CD4-positive, alpha-beta T cell (primary cell): Measurements from ENCODE around the gene EPHX1. TPM values are rescaled to one million over a fixed set of nuclear protein-coding genes. Genes with fewer than 3 reads are reported as not detected.

Source experiments
- ATAC-seq: fragments of 200-7000 bp; cut with Tn5 transposase; one replicate; pipeline ENCODE4 v1.10.0; 2022; ENCODE audit warnings: mild to moderate bottlenecking; ENCODE audit not compliant: poor library complexity
- CTCF ChIA-PET: fragments of 350-600 bp; sonication (Branson Sonifier 250); formaldehyde crosslinking; loops from one replicate; lab custom pipeline; 2021; ENCODE audit warnings: antibody characterized with exemption, inconsistent platforms; lab: Charles Lee
- POLR2A ChIA-PET: fragments of 350-600 bp; sonication (Branson Sonifier 250); formaldehyde crosslinking; loops from one replicate; lab custom pipeline; 2021; ENCODE audit warnings: antibody characterized with exemption, inconsistent platforms; lab: Charles Lee
- DNase-seq, 14 experiments: peaks; one replicate each; pipeline ENCODE4 v3.0.0-alpha.2; 2013 to 2020; ENCODE audit warnings: mixed read lengths in 2 of 14
- H3K27ac ChIP-seq, 2 donors: one replicate each; pipeline versions ENCODE4 v1.5.1 to v1.7.0; 2013; ENCODE audit warnings: low read length in 2 of 2, low read depth in 1 of 2, mild to moderate bottlenecking in 1 of 2
- H3K27me3 ChIP-seq, 2 experiments: 1 replicate in 1 of 2; 2 replicates in 1 of 2; pipeline versions ENCODE4 v1.6.1 to v1.7.0; 2013; ENCODE audit warnings: low read length in 2 of 2, control low read depth in 1 of 2, mild to moderate bottlenecking in 1 of 2, moderate library complexity in 1 of 2; ENCODE audit not compliant: insufficient read depth in 2 of 2, control insufficient read depth in 1 of 2
- H3K36me3 ChIP-seq: one replicate; pipeline ENCODE4 v1.6.1; 2013; ENCODE audit warnings: low read length, control low read depth; ENCODE audit not compliant: insufficient read depth
- H3K4me1 ChIP-seq: one replicate; pipeline ENCODE4 v1.6.1; 2013; ENCODE audit warnings: low read length, control low read depth; ENCODE audit not compliant: insufficient read depth
- H3K4me3 ChIP-seq: one replicate; pipeline ENCODE4 v1.5.1; 2013; ENCODE audit warnings: mild to moderate bottlenecking, low read length, moderate library complexity
- H3K9me3 ChIP-seq, 2 experiments: 1 replicate in 1 of 2; 2 replicates in 1 of 2; pipeline versions ENCODE4 v1.6.1 to v1.7.0; 2013; ENCODE audit warnings: low read length in 2 of 2, mild to moderate bottlenecking in 2 of 2, control low read depth in 1 of 2, moderate library complexity in 1 of 2; ENCODE audit not compliant: control insufficient read depth in 1 of 2, insufficient read depth in 1 of 2
- H3K27ac Mint-ChIP-seq: one replicate; pipeline ENCODE4 v1.8.0; 2020; ENCODE audit warnings: mixed read lengths
- H3K27me3 Mint-ChIP-seq: one replicate; pipeline ENCODE4 v1.8.0; 2021; ENCODE audit warnings: mixed read lengths
- H3K36me3 Mint-ChIP-seq: one replicate; pipeline ENCODE4 v1.8.0; 2021; ENCODE audit warnings: low read depth, mixed read lengths
- H3K4me1 Mint-ChIP-seq: one replicate; pipeline ENCODE4 v1.8.0; 2021; ENCODE audit warnings: low read depth, mixed read lengths
- H3K4me3 Mint-ChIP-seq: one replicate; pipeline ENCODE4 v1.8.0; 2020; ENCODE audit warnings: mild to moderate bottlenecking, mixed read lengths
- H3K9me3 Mint-ChIP-seq: one replicate; pipeline ENCODE4 v1.8.0; 2020; ENCODE audit warnings: mixed read lengths
- intact Hi-C, 2 experiments: fragments of 100-400 bp; cut with DNase I in 1 of 2; cut with micrococcal nuclease in 1 of 2; formaldehyde crosslinking; loops; one replicate each; pipeline versions ENCODE4 v1.15.1 to v1.9.0; 2023 to 2025; cut with DNase I, micrococcal nuclease
- total RNA-seq, 174 experiments: library from RNA in 2 of 174; stranded (reverse) in 2 of 174; gene quantifications; one replicate each; pipeline ENCODE4 v1.2.3 and lab custom pipeline; 2021 to 2026
- TF ChIP-seq, protein P1 (sequence below): fragments of 200-600 bp; IDR thresholded peaks from one replicate; pipeline ENCODE4 v1.8.0; 2022; ENCODE audit warnings: antibody characterized with exemption, mild to moderate bottlenecking

Gene EPHX1
- total RNA-seq, 2 experiments from 2014 or later = 0.34 to 0.47 TPM

DNA sequence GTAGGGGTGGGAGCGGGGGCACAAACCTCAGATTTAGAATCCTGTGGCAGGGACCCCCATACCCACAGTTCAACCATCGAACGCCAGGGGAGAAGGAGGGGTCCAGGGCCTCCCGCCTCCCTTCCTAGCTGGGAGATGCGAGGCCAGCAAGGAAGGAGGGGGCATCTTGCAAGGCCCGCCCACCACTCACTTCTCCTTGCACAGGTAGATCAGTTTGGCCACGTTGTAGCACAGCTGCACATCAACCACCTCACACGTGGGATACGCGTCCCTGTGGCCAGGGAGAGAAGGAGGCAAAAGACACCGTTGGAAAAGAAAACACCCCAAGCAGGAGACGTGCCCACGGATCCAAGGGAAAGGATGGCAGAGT lies 52.6 kb downstream of the EPHX1 start:
- CTCF ChIA-PET = interaction anchor here (1.2 kb wide), 1 partner anchor 48 kb away, joined by 3 read pairs; no protein-coding TSS in a partner anchor
- Mint-ChIP-seq H3K4me1 (peaks cover 31% of the 10 kb centered on the region), H3K36me3 (peaks cover 95% of the 10 kb centered on the region), H3K9me3 (no peaks in the 10 kb centered on the region), H3K4me3 (no peak overlapping the region), H3K27ac (peak overlapping the region; percentile 71), H3K27me3 (no peaks in the 10 kb centered on the region)
- TF ChIP-seq, protein P1, sequence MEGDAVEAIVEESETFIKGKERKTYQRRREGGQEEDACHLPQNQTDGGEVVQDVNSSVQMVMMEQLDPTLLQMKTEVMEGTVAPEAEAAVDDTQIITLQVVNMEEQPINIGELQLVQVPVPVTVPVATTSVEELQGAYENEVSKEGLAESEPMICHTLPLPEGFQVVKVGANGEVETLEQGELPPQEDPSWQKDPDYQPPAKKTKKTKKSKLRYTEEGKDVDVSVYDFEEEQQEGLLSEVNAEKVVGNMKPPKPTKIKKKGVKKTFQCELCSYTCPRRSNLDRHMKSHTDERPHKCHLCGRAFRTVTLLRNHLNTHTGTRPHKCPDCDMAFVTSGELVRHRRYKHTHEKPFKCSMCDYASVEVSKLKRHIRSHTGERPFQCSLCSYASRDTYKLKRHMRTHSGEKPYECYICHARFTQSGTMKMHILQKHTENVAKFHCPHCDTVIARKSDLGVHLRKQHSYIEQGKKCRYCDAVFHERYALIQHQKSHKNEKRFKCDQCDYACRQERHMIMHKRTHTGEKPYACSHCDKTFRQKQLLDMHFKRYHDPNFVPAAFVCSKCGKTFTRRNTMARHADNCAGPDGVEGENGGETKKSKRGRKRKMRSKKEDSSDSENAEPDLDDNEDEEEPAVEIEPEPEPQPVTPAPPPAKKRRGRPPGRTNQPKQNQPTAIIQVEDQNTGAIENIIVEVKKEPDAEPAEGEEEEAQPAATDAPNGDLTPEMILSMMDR = no peak
- H3K4me1 ChIP-seq = peaks cover 31% of the 10 kb centered on the region
- POLR2A ChIA-PET = interaction anchor here (0.7 kb wide), 1 partner anchor 85 kb away, joined by 3 read pairs; the partner anchor contains the start of gene SRP9
- intact Hi-C loops = no loop called here
- no peak for ATAC-seq
- no peak overlapping the region for H3K27ac ChIP-seq
- peaks cover 98% of the 10 kb centered on the region for H3K36me3 ChIP-seq
- H3K4me3 ChIP-seq = no peak overlapping the region
- no peaks in the 10 kb centered on the region for H3K27me3 ChIP-seq
- DNase-seq = no peak
- no peaks in the 10 kb centered on the region for H3K9me3 ChIP-seq

DNA sequence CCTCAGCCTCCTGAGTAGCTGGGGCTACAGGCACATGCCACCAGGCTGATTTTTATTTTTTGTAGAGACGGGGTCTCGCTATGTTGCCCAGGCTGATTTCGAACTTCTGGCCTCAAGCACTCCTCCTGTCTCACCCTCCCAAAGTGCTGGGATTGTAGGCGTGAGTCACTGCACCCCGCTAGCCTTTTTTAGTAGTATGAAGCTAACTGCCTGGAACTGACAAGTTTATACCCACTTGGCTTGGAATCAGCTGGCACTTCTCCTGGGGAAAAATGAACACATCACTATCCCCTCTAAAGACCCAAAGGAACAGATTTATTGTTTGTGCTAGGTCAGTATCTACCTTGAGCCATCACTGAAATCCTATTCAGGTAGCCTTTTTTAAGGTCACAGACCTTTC lies 53.2 kb downstream of the EPHX1 start:
- H3K4me1 ChIP-seq = peaks cover 36% of the 10 kb centered on the region
- POLR2A ChIA-PET = interaction anchor here (0.7 to 1.1 kb wide), 2 partner anchors 47 to 85 kb away, joined by 3 read pairs; partner anchors contain the start of gene SRP9
- peaks cover 37% of the 10 kb centered on the region for H3K4me1 Mint-ChIP-seq
- TF ChIP-seq, protein P1 = no peak
- H3K36me3 ChIP-seq = peaks cover 99% of the 10 kb centered on the region
- H3K9me3 ChIP-seq = no peaks in the 10 kb centered on the region
- H3K4me3 Mint-ChIP-seq = no peak overlapping the region
- peaks cover 95% of the 10 kb centered on the region for H3K36me3 Mint-ChIP-seq
- CTCF ChIA-PET = interaction anchor here (1.2 kb wide), 1 partner anchor 48 kb away, joined by 3 read pairs; no protein-coding TSS in a partner anchor
- H3K27ac Mint-ChIP-seq = peak overlapping the region; percentile 71
- ATAC-seq = no peak
- no peaks in the 10 kb centered on the region for H3K27me3 Mint-ChIP-seq
- H3K4me3 ChIP-seq = no peak overlapping the region
- intact Hi-C loops = no loop called here
- H3K9me3 Mint-ChIP-seq = no peaks in the 10 kb centered on the region
- H3K27me3 ChIP-seq = no peaks in the 10 kb centered on the region
- no peak overlapping the region for H3K27ac ChIP-seq
- DNase-seq = no peak

DNA sequence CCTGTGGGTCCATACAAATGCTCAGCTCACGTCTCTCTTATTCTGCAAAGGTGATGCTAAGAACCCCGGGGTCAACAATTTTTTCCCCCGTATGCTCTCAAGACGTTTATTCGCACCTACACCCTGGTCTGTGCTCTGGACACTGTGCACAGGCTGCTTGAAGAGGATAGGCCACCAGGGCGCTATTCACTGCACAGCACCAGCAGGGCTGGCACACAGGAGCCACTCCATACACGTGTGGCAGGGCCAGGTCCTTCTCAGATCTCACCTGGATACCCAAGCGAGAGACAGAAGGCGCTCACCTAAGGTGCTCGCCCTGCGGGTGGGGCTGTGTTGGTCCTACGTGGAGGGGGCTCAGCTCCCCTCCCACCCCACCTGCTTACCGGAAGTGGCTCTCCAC lies 55.6 kb downstream of the EPHX1 start:
- H3K27ac Mint-ChIP-seq = peak overlapping the region; percentile 87
- Histone ChIP-seq H3K4me3 (no peak overlapping the region), H3K4me1 (peaks cover 44% of the 10 kb centered on the region), H3K36me3 (peaks cover 94% of the 10 kb centered on the region), H3K27ac (peak overlapping the region; percentile 51 to 64), H3K9me3 (no peaks in the 10 kb centered on the region), H3K27me3 (no peaks in the 10 kb centered on the region)
- H3K9me3 Mint-ChIP-seq = no peaks in the 10 kb centered on the region
- intact Hi-C loops = loop anchor here in 1 of 2 experiments (5.0 kb wide), 1 partner anchor 88 kb away; the partner anchor contains the start of gene SRP9
- H3K4me3 Mint-ChIP-seq = no peak overlapping the region
- H3K4me1 Mint-ChIP-seq = peaks cover 45% of the 10 kb centered on the region
- CTCF ChIA-PET = interaction anchor here (1.1 to 2.5 kb wide), 3 partner anchors 16 to 46 kb away, joined by 3 to 10 read pairs (median 5); partner anchors contain the start of gene TMEM63A
- H3K36me3 Mint-ChIP-seq = peaks cover 90% of the 10 kb centered on the region
- TF ChIP-seq, protein P1 = no peak
- ATAC-seq = peak; percentile 38
- H3K27me3 Mint-ChIP-seq = no peaks in the 10 kb centered on the region
- POLR2A ChIA-PET = interaction anchor here (1.0 to 3.8 kb wide), 6 partner anchors 9 to 88 kb away, joined by 3 to 41 read pairs (median 11); partner anchors contain the start of genes PYCR2, SRP9 and TMEM63A
- DNase-seq = peak in 5 of 14 experiments; percentile 24 to 44 (median 39)
